D721Med (cell line): Measurements from ENCODE around the gene MAST2.

Source experiments
- DNase-seq: peaks from one replicate; pipeline ENCODE4 v3.0.0; 2011; ENCODE audit warnings: low spot score; ENCODE audit not compliant: insufficient read length
- FAIRE-seq: peaks from 2 replicates; lab custom pipeline; 2011; peaks lifted over from hg19 to GRCh38; lab: Jason Lieb, UNC
- TF ChIP-seq, protein P1 (sequence below): IDR thresholded peaks from 2 replicates; pipeline ENCODE4 v1.5.1; 2012; ENCODE audit warnings: mild to moderate bottlenecking, control low read depth; ENCODE audit not compliant: insufficient read depth; ENCODE audit errors: missing control alignments

The MAST2 gene

GRCh38 chr1:46076343-46076742 lies 272.9 kb downstream of the MAST2 start:
- TF ChIP-seq, protein P1, sequence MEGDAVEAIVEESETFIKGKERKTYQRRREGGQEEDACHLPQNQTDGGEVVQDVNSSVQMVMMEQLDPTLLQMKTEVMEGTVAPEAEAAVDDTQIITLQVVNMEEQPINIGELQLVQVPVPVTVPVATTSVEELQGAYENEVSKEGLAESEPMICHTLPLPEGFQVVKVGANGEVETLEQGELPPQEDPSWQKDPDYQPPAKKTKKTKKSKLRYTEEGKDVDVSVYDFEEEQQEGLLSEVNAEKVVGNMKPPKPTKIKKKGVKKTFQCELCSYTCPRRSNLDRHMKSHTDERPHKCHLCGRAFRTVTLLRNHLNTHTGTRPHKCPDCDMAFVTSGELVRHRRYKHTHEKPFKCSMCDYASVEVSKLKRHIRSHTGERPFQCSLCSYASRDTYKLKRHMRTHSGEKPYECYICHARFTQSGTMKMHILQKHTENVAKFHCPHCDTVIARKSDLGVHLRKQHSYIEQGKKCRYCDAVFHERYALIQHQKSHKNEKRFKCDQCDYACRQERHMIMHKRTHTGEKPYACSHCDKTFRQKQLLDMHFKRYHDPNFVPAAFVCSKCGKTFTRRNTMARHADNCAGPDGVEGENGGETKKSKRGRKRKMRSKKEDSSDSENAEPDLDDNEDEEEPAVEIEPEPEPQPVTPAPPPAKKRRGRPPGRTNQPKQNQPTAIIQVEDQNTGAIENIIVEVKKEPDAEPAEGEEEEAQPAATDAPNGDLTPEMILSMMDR, result no peak
- FAIRE-seq, result no peak
- DNase-seq, result no peak

DNA sequence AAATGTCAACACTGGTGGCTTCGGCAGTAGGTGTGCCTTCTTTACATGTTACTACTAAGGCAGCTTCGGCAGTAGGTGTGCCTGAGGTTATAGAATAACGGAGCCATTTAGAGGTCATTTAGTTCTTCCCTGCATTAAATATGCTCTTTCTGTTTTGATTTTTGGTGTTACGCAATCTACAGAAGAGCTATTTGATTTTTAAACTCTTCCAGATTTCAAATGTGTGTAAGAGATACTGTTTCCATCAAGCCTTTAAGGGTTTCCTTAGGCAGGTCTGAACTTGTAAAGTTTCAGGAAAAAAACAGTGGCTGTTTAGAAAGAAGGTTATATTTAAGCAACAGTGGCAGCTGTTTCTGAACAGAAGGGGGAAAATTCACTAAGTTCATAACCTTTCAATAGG lies 274.2 kb downstream of the MAST2 start:
- FAIRE-seq, result peak; percentile 66

DNA sequence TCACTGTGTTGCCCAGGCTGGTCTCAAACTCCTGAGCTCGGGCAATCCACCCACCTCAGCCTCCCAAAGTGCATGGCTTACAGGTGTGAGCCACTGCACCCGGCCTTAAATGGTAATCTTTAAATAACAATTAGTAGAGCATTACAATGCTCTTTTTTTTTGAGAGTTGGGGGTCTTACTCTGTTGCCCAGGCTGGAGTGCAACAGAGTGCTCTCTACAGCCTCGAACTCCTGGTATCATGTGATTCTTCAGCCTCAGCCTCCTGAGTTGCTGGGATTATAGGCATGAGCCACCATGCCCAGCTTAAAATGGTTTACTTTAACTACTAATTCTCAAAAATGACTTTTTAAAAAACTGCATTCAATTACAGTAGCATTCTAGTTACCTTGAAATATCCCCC lies 276.8 kb downstream of the MAST2 start:
- no peak for FAIRE-seq

More for the DNA sequence above, 274.2 kb downstream of the MAST2 start:
- DNase-seq, result no peak
- TF ChIP-seq, protein P1, result no peak

DNA sequence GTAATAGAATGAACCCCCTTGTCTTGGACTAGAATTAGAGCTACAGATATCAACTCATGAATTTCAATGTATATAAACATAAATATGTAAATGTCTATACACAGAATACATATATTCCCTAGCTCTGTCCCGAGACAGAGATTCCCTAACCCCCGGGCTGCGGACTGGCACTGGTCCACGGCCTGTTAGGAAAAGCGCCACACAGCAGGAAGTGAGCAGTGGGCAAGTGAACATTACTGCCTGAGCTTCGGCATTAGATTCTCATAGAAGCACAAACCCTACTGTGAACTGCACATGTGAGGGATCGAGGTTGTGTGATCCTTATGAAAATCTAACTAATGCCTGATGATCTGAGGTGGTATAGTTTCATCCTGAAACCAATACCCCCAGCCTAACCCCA lies 277.8 kb downstream of the MAST2 start:
- FAIRE-seq (no peak), DNase-seq (no peak)
- TF ChIP-seq, protein P1, result no peak

More for the DNA sequence above, 276.8 kb downstream of the MAST2 start:
- TF ChIP-seq, protein P1, result no peak
- DNase-seq, result no peak

DNA sequence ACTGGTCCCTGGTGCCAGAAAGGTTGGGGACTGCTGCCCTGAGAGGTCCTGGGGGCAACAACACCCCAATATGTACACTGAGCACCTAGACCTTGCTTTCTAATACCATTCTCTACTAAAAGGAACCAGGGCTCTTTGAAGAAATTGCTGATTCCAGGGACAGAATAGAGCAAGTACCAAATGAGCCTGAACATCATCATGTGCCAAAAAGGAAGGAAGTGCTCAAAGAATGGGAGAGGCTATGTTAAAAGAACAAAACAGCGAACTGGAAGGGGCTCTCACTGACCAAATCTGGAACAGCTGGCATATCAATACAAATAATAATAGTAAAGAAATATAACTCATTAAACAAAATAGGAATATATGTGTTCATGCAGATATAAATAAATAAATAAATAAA lies 278.2 kb downstream of the MAST2 start:
- FAIRE-seq, result no peak
- TF ChIP-seq, protein P1, result no peak
- DNase-seq, result no peak

- TF ChIP-seq, protein P1, result no peak
- FAIRE-seq (no peak), DNase-seq (no peak)
Measured at GRCh38 chr1:46083579-46083978, 280.2 kb downstream of the MAST2 start.

DNA sequence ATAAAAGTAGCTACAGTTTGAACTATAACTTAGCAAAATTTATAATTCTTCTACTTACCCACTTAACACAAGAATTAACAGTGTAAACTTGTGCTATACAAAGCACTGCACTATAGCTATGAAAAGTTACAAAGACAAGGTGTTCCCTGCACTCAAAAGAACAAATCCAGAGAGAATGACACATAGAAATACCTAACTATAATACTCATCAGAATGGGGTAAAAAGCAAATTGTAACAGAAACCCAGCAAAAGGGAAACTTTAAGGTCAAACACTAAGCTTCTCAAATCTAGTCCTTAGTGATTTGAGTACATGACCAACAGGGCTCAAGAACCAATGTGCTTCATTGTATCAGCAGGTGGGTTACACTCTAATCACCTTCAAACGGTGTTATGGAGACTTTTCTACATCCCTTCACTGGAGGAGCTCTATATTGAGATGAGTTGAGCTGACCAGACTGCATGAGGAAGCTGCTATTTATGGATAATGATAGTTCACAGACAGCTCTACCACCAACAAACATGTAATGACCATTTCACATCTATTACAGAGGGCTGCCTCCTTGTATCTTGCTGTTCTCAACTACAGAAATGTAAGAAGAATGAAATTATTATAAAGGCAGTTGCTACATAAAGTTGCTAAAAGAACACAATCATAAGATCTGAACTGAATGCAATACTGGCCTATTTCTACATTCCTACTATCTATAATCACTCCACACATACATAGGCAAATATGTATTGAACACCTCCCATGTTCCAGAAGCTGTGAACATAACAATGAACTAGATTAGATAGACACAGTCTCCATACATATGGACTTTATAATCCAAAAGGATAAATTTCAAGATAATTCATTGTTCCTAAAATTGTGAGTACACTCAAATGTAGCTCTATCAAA lies 281.4 kb downstream of the MAST2 start:
- DNase-seq (no peak), FAIRE-seq (no peak)
- TF ChIP-seq, protein P1, result no peak
